DOHH2 (cell line): ENCODE results near the gene KANK4.

Experiments
- H3F3A ChIP-seq: fragments of 200-600 bp; sonication (generic), shearing (Covaris generic); 2 replicates; pipeline ENCODE4 v1.6.0; 2016; ENCODE audit warnings: antibody characterized with exemption, mild to moderate bottlenecking; ENCODE audit not compliant: control insufficient read depth, insufficient read depth
- H3K27ac ChIP-seq: fragments of 200-600 bp; sonication (generic); 2 replicates; pipeline ENCODE4 v1.5.1; 2014; ENCODE audit warnings: low read depth, mild to moderate bottlenecking, low read length, moderate library complexity
- H3K27me3 ChIP-seq: fragments of 200-600 bp; sonication (generic); 2 replicates; pipeline ENCODE4 v1.6.1; 2014; ENCODE audit warnings: mild to moderate bottlenecking, low read length, mixed read lengths; ENCODE audit not compliant: control insufficient read depth
- H3K36me3 ChIP-seq: fragments of 200-600 bp; sonication (generic); 2 replicates; pipeline ENCODE4 v1.6.1; 2014; ENCODE audit warnings: mild to moderate bottlenecking, low read length, moderate library complexity, mixed read lengths; ENCODE audit not compliant: control insufficient read depth
- H3K4me1 ChIP-seq: fragments of 200-600 bp; sonication (generic); 2 replicates; pipeline ENCODE4 v1.6.1; 2014; ENCODE audit warnings: mild to moderate bottlenecking, low read length, mixed read lengths; ENCODE audit not compliant: control insufficient read depth
- H3K4me2 ChIP-seq: fragments of 200-600 bp; sonication (generic); 2 replicates; pipeline ENCODE4 v1.6.0; 2014; ENCODE audit warnings: mild to moderate bottlenecking, low read length, moderate library complexity
- H3K4me3 ChIP-seq: fragments of 200-600 bp; sonication (generic); 2 replicates; pipeline ENCODE4 v1.5.1; 2014; ENCODE audit warnings: mild to moderate bottlenecking, low read length, mixed read lengths
- H3K79me2 ChIP-seq: fragments of 200-600 bp; sonication (generic); 2 replicates; pipeline ENCODE4 v1.6.1; 2014; ENCODE audit warnings: mild to moderate bottlenecking, low read length, mixed read lengths; ENCODE audit not compliant: control insufficient read depth
- H3K9me2 ChIP-seq: fragments of 200-600 bp; sonication (generic); replicated peaks from 2 replicates; pipeline ENCODE4 v1.6.1; 2014; ENCODE audit warnings: mild to moderate bottlenecking, low read length, mixed read lengths; ENCODE audit not compliant: control insufficient read depth
- H3K9me3 ChIP-seq: fragments of 200-600 bp; sonication (generic); 2 replicates; pipeline ENCODE4 v1.6.1; 2014; ENCODE audit warnings: antibody characterized with exemption, low read length, mixed read lengths; ENCODE audit not compliant: control insufficient read depth, insufficient read depth
- H4K20me1 ChIP-seq: fragments of 200-600 bp; sonication (generic); 2 replicates; pipeline ENCODE4 v1.6.0; 2014; ENCODE audit warnings: low read depth, mild to moderate bottlenecking, antibody characterized with exemption, low read length, moderate library complexity; ENCODE audit not compliant: control insufficient read depth, insufficient read depth
- EZH2phosphoT487 ChIP-seq: fragments of 200-600 bp; sonication (generic); IDR thresholded peaks from 2 replicates; pipeline ENCODE4 v1.6.1; 2017; ENCODE audit warnings: borderline replicate concordance, mild to moderate bottlenecking, antibody characterized with exemption, low read length, moderate library complexity, mixed read lengths
- TF ChIP-seq, protein P1 (sequence below): fragments of 200-600 bp; sonication (generic); IDR thresholded peaks from one replicate; pipeline ENCODE4 v1.5.1; 2014; ENCODE audit warnings: antibody characterized with exemption, mild to moderate bottlenecking, low read depth, low read length; ENCODE audit not compliant: poor library complexity, severe bottlenecking

KANK4 gene

GRCh38 chr1:62233926-62234450 lies 85.2 kb downstream of the KANK4 start:
- no peaks in the 10 kb centered on the region for H3F3A ChIP-seq

DNA sequence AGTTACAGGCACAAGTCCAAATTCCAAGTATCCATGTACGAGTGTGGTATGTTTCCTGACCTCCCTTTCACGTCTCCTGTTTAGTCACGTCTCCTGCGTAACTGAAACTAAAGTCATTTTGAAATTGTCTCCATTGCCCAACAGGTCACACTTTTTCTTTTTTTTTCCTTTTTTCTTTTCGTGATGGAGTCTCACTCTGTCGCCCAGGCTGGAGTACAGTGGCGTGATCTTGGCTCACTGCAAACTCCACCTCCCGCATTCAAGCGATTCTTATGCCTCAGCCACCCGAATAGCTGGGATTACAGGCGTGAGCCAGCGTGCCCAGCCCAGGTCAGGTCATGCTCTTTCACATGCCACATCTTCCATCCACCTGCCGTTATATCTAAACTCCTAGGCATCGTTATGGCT lies 86.4 kb downstream of the KANK4 start:
- Histone ChIP-seq H3K4me3 (no peak overlapping the region), H3F3A (no peaks in the 10 kb centered on the region), H3K79me2 (no peaks in the 10 kb centered on the region), H3K9me2 (no peaks in the 10 kb centered on the region), H3K4me1 (no peaks in the 10 kb centered on the region), H3K4me2 (no peak overlapping the region), H3K27me3 (no peaks in the 10 kb centered on the region), H3K27ac (no peak overlapping the region), H4K20me1 (no peaks in the 10 kb centered on the region), H3K9me3 (no peaks in the 10 kb centered on the region), H3K36me3 (no peaks in the 10 kb centered on the region)
- TF ChIP-seq, protein P1, sequence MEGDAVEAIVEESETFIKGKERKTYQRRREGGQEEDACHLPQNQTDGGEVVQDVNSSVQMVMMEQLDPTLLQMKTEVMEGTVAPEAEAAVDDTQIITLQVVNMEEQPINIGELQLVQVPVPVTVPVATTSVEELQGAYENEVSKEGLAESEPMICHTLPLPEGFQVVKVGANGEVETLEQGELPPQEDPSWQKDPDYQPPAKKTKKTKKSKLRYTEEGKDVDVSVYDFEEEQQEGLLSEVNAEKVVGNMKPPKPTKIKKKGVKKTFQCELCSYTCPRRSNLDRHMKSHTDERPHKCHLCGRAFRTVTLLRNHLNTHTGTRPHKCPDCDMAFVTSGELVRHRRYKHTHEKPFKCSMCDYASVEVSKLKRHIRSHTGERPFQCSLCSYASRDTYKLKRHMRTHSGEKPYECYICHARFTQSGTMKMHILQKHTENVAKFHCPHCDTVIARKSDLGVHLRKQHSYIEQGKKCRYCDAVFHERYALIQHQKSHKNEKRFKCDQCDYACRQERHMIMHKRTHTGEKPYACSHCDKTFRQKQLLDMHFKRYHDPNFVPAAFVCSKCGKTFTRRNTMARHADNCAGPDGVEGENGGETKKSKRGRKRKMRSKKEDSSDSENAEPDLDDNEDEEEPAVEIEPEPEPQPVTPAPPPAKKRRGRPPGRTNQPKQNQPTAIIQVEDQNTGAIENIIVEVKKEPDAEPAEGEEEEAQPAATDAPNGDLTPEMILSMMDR: no peak
- TF ChIP-seq EZH2phosphoT487: no peak

More at GRCh38 chr1:62233926-62234450, 85.2 kb downstream of the KANK4 start:
- no peaks in the 10 kb centered on the region for H3K9me2 ChIP-seq
- no peak overlapping the region for H3K4me2 ChIP-seq
- no peaks in the 10 kb centered on the region for H3K4me1 ChIP-seq
- H3K9me3 ChIP-seq: no peaks in the 10 kb centered on the region
- H3K4me3 ChIP-seq: no peak overlapping the region
- H3K27ac ChIP-seq: no peak overlapping the region
- no peaks in the 10 kb centered on the region for H3K27me3 ChIP-seq
- H3K36me3 ChIP-seq: no peaks in the 10 kb centered on the region
- H3K79me2 ChIP-seq: no peaks in the 10 kb centered on the region
- no peaks in the 10 kb centered on the region for H4K20me1 ChIP-seq
- no peak for TF ChIP-seq EZH2phosphoT487
- TF ChIP-seq, protein P1: no peak

GRCh38 chr1:62230718-62231117 lies 88.5 kb downstream of the KANK4 start:
- H3K4me2 ChIP-seq: no peak overlapping the region
- no peaks in the 10 kb centered on the region for H4K20me1 ChIP-seq
- H3K27me3 ChIP-seq: no peaks in the 10 kb centered on the region
- no peaks in the 10 kb centered on the region for H3K9me2 ChIP-seq
- no peaks in the 10 kb centered on the region for H3F3A ChIP-seq
- H3K4me3 ChIP-seq: no peak overlapping the region
- no peaks in the 10 kb centered on the region for H3K4me1 ChIP-seq
- no peaks in the 10 kb centered on the region for H3K9me3 ChIP-seq
- H3K79me2 ChIP-seq: no peaks in the 10 kb centered on the region
- H3K27ac ChIP-seq: no peak overlapping the region
- H3K36me3 ChIP-seq: no peaks in the 10 kb centered on the region
- no peak for TF ChIP-seq EZH2phosphoT487
- TF ChIP-seq, protein P1: no peak

GRCh38 chr1:62229932-62230331 lies 89.3 kb downstream of the KANK4 start:
- no peaks in the 10 kb centered on the region for H3K36me3 ChIP-seq
- no peaks in the 10 kb centered on the region for H3K4me1 ChIP-seq
- no peaks in the 10 kb centered on the region for H3K27me3 ChIP-seq
- no peaks in the 10 kb centered on the region for H3K79me2 ChIP-seq
- no peak for TF ChIP-seq EZH2phosphoT487
- TF ChIP-seq, protein P1: no peak
- no peaks in the 10 kb centered on the region for H3K9me2 ChIP-seq
- no peaks in the 10 kb centered on the region for H3K9me3 ChIP-seq
- no peaks in the 10 kb centered on the region for H3F3A ChIP-seq
- H3K4me3 ChIP-seq: no peak overlapping the region
- no peak overlapping the region for H3K27ac ChIP-seq
- no peak overlapping the region for H3K4me2 ChIP-seq
- H4K20me1 ChIP-seq: no peaks in the 10 kb centered on the region
